Measurements from ENCODE around the gene SALL2. TPM values are rescaled to one million over a fixed set of nuclear protein-coding genes. Genes with fewer than 3 reads are reported as not detected.

Gene SALL2
- total RNA-seq, 3 donors from 2014 or later = 1.0 to 25.6 (median 1.2) TPM

DNA sequence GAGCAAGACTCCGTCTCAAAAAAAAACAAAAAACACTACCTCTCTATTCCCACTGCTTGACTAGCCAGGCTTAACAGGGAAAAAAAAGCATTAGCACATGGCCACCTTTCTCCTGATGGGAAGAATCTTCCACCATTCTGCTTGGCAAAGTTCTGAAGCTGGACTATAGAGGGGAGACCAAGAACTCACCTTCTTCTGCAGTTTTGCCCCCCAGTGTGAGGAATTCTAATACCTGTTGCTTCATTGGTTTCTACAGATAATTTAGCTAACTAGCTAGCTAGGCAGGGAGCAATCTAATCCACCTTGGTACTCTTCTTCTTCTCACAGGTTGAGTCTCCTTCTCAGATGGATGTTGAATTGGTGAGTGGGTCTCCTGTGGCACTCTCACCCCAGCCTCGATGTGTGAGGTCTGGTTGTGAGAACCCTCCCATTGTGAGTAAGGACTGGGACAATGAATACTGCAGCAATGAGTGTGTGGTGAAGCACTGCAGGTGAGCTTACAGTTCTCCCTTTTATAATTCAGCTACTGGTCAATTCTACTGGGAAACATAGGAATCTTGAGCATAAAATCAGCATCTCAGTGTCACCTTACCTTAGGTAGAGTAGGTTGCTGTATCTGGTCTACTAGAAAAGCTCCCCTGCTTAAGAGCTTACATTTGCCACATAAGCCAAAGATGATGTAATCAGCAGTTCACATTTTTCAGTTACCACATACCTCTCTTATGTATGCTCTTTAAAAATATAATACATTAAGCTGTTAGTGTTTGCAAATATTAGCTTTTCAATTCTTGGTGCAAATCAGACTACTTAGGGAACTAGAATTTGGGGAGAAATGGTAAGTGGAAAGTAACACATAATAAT is 31.0 kb downstream of the SALL2 start:
- intact Hi-C loops (cut with DNase I, micrococcal nuclease) = loop anchor here in 1 of 2 donors (10.0 kb wide), 1 partner anchor 60 kb away; no protein-coding TSS in a partner anchor
- TF ChIP-seq, protein P1, sequence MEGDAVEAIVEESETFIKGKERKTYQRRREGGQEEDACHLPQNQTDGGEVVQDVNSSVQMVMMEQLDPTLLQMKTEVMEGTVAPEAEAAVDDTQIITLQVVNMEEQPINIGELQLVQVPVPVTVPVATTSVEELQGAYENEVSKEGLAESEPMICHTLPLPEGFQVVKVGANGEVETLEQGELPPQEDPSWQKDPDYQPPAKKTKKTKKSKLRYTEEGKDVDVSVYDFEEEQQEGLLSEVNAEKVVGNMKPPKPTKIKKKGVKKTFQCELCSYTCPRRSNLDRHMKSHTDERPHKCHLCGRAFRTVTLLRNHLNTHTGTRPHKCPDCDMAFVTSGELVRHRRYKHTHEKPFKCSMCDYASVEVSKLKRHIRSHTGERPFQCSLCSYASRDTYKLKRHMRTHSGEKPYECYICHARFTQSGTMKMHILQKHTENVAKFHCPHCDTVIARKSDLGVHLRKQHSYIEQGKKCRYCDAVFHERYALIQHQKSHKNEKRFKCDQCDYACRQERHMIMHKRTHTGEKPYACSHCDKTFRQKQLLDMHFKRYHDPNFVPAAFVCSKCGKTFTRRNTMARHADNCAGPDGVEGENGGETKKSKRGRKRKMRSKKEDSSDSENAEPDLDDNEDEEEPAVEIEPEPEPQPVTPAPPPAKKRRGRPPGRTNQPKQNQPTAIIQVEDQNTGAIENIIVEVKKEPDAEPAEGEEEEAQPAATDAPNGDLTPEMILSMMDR (IDR thresholded peaks at IDR 0.05) = no peak
- DNase-seq (no peak), ATAC-seq (no peak)
- no peaks in the 10 kb centered on the region for H3K9me3 ChIP-seq
- no peaks in the 10 kb centered on the region for H3K4me1 ChIP-seq (ENCODE audit: low read depth)
- no peak overlapping the region for H3K4me3 ChIP-seq
- H3K36me3 ChIP-seq (ENCODE audit: low read depth) = peaks cover under 1% of the 10 kb centered on the region

DNA sequence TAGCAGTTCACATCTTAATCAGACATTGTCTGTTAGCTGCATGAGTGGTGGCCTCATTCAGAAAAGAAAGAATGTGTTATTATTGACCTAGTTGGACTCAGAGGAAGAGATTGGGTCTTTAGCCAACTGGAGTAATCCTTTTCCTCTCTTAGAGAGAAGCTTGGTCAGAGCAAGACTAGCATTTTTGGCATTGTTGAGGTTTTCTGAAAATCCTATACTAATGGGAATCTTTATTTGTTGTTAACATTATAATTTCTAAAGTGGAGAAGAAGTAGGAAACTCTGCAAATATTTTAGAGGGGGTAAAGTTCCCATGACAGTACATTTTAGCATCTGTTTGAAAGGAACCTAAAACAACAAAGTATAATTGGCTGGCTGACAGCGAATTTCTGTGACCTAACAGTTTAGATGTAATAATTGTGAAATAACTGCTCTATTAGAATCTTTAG is 39.5 kb downstream of the SALL2 start:
- ATAC-seq (no peak), DNase-seq (no peak)
- no peaks in the 10 kb centered on the region for H3K9me3 ChIP-seq
- H3K36me3 ChIP-seq (ENCODE audit: low read depth) = peaks cover 6% of the 10 kb centered on the region
- intact Hi-C loops (cut with DNase I, micrococcal nuclease) = no loop called here
- TF ChIP-seq, protein P1 (IDR thresholded peaks at IDR 0.05) = no peak
- H3K4me3 ChIP-seq = no peak overlapping the region
- no peaks in the 10 kb centered on the region for H3K4me1 ChIP-seq (ENCODE audit: low read depth)

GRCh38 chr14:21476925-21477681 is 49.0 kb downstream of the SALL2 start, which contains the start of the genes RAB2B and TOX4:
Gene RAB2B (minus strand): TSS chr14:21476959. CDS start chr14:21476872, 87 bp downstream.
Gene TOX4 (plus strand): TSS chr14:21477195. CDS start chr14:21477279, 84 bp downstream.
- Histone ChIP-seq H3K4me1 (ENCODE audit: low read depth) (peaks cover 18% of the 10 kb centered on the region), H3K4me3 (peak within 1 kb of the TSS; percentile 65), H3K36me3 (ENCODE audit: low read depth) (no peaks in the 10 kb centered on the region), H3K9me3 (no peaks in the 10 kb centered on the region)
- intact Hi-C loops (cut with DNase I, micrococcal nuclease) = no loop called here
- ATAC-seq (peak; percentile 98), DNase-seq (peak; percentile 94 to 97 (median 96))
- TF ChIP-seq, protein P1 (IDR thresholded peaks at IDR 0.05) = peak; percentile 91

GRCh38 chr14:21476523-21476924 is 49.6 kb downstream of the SALL2 start:
- Histone ChIP-seq H3K4me1 (ENCODE audit: low read depth) (peaks cover 18% of the 10 kb centered on the region), H3K36me3 (ENCODE audit: low read depth) (no peaks in the 10 kb centered on the region), H3K9me3 (no peaks in the 10 kb centered on the region), H3K4me3 (peak overlapping the region; percentile 26)
- TF ChIP-seq, protein P1 (IDR thresholded peaks at IDR 0.05) = no peak
- ATAC-seq (peak; percentile 90), DNase-seq (peak; percentile 94 to 95 (median 94))
- intact Hi-C loops (cut with DNase I, micrococcal nuclease) = no loop called here

- intact Hi-C loops (cut with DNase I, micrococcal nuclease) = no loop called here
- H3K36me3 ChIP-seq (ENCODE audit: low read depth) = no peaks in the 10 kb centered on the region
- H3K4me1 ChIP-seq (ENCODE audit: low read depth) = peaks cover 18% of the 10 kb centered on the region
- TF ChIP-seq, protein P1 (IDR thresholded peaks at IDR 0.05) = no peak
- DNase-seq (no peak), ATAC-seq (peak; percentile 35)
- H3K4me3 ChIP-seq = peak overlapping the region; percentile 26
- no peaks in the 10 kb centered on the region for H3K9me3 ChIP-seq
Measured at GRCh38 chr14:21475767-21476522, 50.2 kb downstream of the SALL2 start.
